HEK293 (cell line): ENCODE results near the gene RHOT1.

Experiments
- CTCF ChIA-PET: fragments of 350-600 bp; formaldehyde crosslinking; extraction: SDS; loops from one replicate; lab custom pipeline; 2021; ENCODE audit warnings: antibody characterized with exemption; lab: Yijun Ruan, JAX
- POLR2A ChIA-PET: fragments of 300-600 bp; formaldehyde crosslinking; extraction: SDS; loops from one replicate; lab custom pipeline; 2020; ENCODE audit warnings: antibody characterized with exemption, inconsistent platforms; lab: Yijun Ruan, JAX
- H3K27ac ChIP-seq: fragments of 200-500 bp; sonication (Bioruptor generic); 2 replicates; pipeline ENCODE4 v1.5.1; 2014; ENCODE audit warnings: low read depth, low read length, control low read depth, inconsistent platforms; ENCODE audit errors: extremely low read depth
- H3K36me3 ChIP-seq, 2 experiments: fragments of 200-500 bp in 1 of 2; sonication (Bioruptor generic) in 1 of 2; 1 replicate in 1 of 2; 2 replicates in 1 of 2; pipeline ENCODE4 v1.5.1; 2014 to 2017; ENCODE audit warnings: inconsistent platforms in 2 of 2, low read length in 2 of 2; ENCODE audit not compliant: control insufficient read depth in 2 of 2, insufficient read depth in 1 of 2
- H3K4me1 ChIP-seq: fragments of 200-500 bp; sonication (Bioruptor generic); 2 replicates; pipeline ENCODE4 v1.5.1; 2014; ENCODE audit warnings: mild to moderate bottlenecking, low read length, inconsistent platforms; ENCODE audit not compliant: control insufficient read depth, insufficient read depth
- H3K4me3 ChIP-seq: 2 replicates; pipeline ENCODE4 v1.5.1; 2011; ENCODE audit warnings: low read depth, mild to moderate bottlenecking, control low read depth, low read length, moderate library complexity
- H3K9me3 ChIP-seq: fragments of 200-500 bp; sonication (Bioruptor generic); 2 replicates; pipeline ENCODE4 v1.5.1; 2014; ENCODE audit warnings: low read depth, low read length, inconsistent platforms; ENCODE audit not compliant: control insufficient read depth, insufficient read depth
- OVOL3 ChIP-seq: fragments of 450-650 bp; formaldehyde crosslinking; IDR thresholded peaks from 2 replicates; pipeline ENCODE4 v1.5.1; 2016; ENCODE audit warnings: missing biosample characterization, missing genetic modification characterization
- YY1 ChIP-seq: fragments of 450-650 bp; formaldehyde crosslinking; IDR thresholded peaks from 2 replicates; pipeline ENCODE4 v1.5.1; 2018; ENCODE audit warnings: missing biosample characterization, missing genetic modification characterization
- ZBTB21 ChIP-seq: fragments of 450-650 bp; formaldehyde crosslinking; IDR thresholded peaks from 2 replicates; pipeline ENCODE4 v1.5.1; 2017; ENCODE audit warnings: missing biosample characterization, missing genetic modification characterization
- ZNF133 ChIP-seq: fragments of 450-650 bp; formaldehyde crosslinking; IDR thresholded peaks from 2 replicates; pipeline ENCODE4 v1.5.1; 2016; ENCODE audit warnings: missing biosample characterization, missing genetic modification characterization
- ZNF146 ChIP-seq: fragments of 450-650 bp; formaldehyde crosslinking; IDR thresholded peaks from 2 replicates; pipeline ENCODE4 v1.5.1; 2016; ENCODE audit warnings: missing biosample characterization, missing genetic modification characterization
- ZNF202 ChIP-seq: fragments of 450-650 bp; formaldehyde crosslinking; IDR thresholded peaks from 2 replicates; pipeline ENCODE4 v1.5.1; 2016; ENCODE audit warnings: missing biosample characterization, missing genetic modification characterization, borderline replicate concordance
- ZNF24 ChIP-seq: fragments of 450-650 bp; formaldehyde crosslinking; IDR thresholded peaks from 2 replicates; pipeline ENCODE4 v1.5.1; 2016; ENCODE audit warnings: missing biosample characterization, missing genetic modification characterization
- ZNF292 ChIP-seq: fragments of 450-650 bp; formaldehyde crosslinking; IDR thresholded peaks from 2 replicates; pipeline ENCODE4 v1.5.1; 2016; ENCODE audit warnings: low read depth, missing biosample characterization, missing genetic modification characterization, borderline replicate concordance
- ZNF404 ChIP-seq: fragments of 450-650 bp; formaldehyde crosslinking; IDR thresholded peaks from 2 replicates; pipeline ENCODE4 v1.5.1; 2017; ENCODE audit warnings: missing biosample characterization, missing genetic modification characterization
- ZNF423 ChIP-seq: fragments of 450-650 bp; formaldehyde crosslinking; IDR thresholded peaks from 2 replicates; pipeline ENCODE4 v1.5.1; 2016; ENCODE audit warnings: missing biosample characterization, missing genetic modification characterization
- ZNF521 ChIP-seq: fragments of 450-650 bp; formaldehyde crosslinking; IDR thresholded peaks from 2 replicates; pipeline ENCODE4 v1.5.1; 2017; ENCODE audit warnings: missing biosample characterization, mild to moderate bottlenecking, missing genetic modification characterization
- ZNF555 ChIP-seq: fragments of 450-650 bp; formaldehyde crosslinking; conservative IDR thresholded peaks from 2 replicates; pipeline ENCODE4 v1.5.1; 2017; ENCODE audit warnings: missing biosample characterization, mild to moderate bottlenecking, missing genetic modification characterization, inconsistent platforms
- ZNF654 ChIP-seq: fragments of 450-650 bp; formaldehyde crosslinking; IDR thresholded peaks from 2 replicates; pipeline ENCODE4 v1.5.1; 2016; ENCODE audit warnings: low read depth, missing biosample characterization, missing genetic modification characterization
- ZNF670 ChIP-seq: fragments of 450-650 bp; formaldehyde crosslinking; IDR thresholded peaks from 2 replicates; pipeline ENCODE4 v1.5.1; 2016; ENCODE audit warnings: missing biosample characterization, missing genetic modification characterization, low read depth
- ZNF701 ChIP-seq: fragments of 450-650 bp; formaldehyde crosslinking; IDR thresholded peaks from 2 replicates; pipeline ENCODE4 v1.5.1; 2016; ENCODE audit warnings: missing biosample characterization, missing genetic modification characterization
- ZNF747 ChIP-seq: fragments of 450-650 bp; formaldehyde crosslinking; IDR thresholded peaks from 2 replicates; pipeline ENCODE4 v1.5.1; 2016; ENCODE audit warnings: missing biosample characterization, missing genetic modification characterization
- TF ChIP-seq, protein P1 (sequence below): fragments of 450-650 bp; formaldehyde crosslinking; IDR thresholded peaks from 2 replicates; pipeline ENCODE4 v1.5.1; 2016; ENCODE audit warnings: missing biosample characterization, missing genetic modification characterization

Gene RHOT1

DNA sequence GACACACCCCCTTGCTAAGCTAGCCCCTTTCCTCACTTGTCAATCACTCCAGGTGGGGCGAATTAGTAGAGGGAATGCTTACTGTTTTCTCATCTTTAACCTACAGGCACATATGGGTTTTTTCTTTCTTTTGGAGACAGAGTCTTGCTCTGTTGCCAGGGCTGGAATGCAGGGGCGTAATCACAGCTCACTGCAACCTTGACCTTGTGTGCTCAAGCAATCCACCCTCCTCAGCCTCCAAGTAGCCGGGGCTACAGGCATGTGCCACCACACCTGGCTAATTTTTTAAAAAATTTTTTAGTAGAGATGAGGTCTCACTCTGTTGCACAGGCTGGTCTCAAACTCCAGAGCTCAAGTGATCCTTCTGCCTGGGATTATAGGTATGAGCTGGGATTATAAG, 84.6 kb downstream of the RHOT1 start:
- ChIA-PET POLR2A (no interaction called here), CTCF (interaction anchor here (0.6 to 1.8 kb wide), 5 partner anchors 14 to 736 kb away, joined by 3 to 11 read pairs (median 5); no protein-coding TSS in a partner anchor)
- Histone ChIP-seq H3K27ac (no peak overlapping the region), H3K36me3 (peaks cover 0 to 12% of the 10 kb centered on the region in 2 experiments; a peak in 1 of 3 replicates), H3K4me1 (no peaks in the 10 kb centered on the region), H3K9me3 (no peaks in the 10 kb centered on the region), H3K4me3 (no peak overlapping the region)
- TF ChIP-seq ZNF202 (tag by site-specific recombination) = no peak

DNA sequence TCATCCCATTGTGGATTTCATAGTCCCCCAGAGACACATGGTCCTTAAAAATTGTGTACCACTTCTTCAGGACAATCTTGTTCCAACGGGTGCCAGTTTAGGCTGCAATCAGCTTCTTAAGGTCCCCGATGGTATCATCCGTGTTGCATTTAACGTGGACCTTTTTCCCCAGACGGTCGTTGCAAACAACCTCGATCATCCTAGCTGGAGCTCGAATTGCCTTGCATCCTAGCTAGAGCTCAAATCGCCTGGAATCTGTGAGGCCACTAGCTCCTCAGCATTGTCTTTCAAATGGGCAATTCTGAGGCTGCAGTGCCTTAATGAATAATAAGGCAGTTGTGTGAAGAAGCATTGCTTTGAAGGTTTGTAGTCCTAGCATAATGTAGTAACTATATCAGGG, 85.6 kb downstream of the RHOT1 start:
- CTCF ChIA-PET = interaction anchor here (0.6 to 1.8 kb wide), 2 partner anchors 13 to 25 kb away, joined by 3 to 11 read pairs; no protein-coding TSS in a partner anchor
- peaks cover 0 to 12% of the 10 kb centered on the region in 2 experiments; a peak in 1 of 3 replicates for H3K36me3 ChIP-seq

DNA sequence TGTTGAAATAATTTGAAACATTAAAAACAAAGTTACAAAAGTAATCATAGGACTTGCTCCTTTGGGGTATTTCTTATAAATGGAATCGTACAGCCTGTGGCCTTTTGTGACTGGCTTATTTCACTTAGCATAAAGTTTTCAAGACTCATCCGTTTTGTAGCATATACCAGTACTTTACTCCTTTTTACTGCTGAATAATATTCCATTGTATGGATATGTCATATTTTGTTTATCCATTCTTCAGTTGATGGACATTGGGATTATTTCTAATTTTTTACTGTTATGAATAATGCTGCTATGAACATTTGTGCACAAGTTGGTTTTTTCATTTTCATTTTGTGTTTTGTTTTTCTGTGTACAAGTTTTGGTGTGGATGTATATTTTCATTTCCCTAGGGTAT, 93.3 kb downstream of the RHOT1 start:
- ChIA-PET POLR2A (no interaction called here), CTCF (no interaction called here)
- no peaks in the 10 kb centered on the region for H3K9me3 ChIP-seq
- H3K4me1 ChIP-seq = no peaks in the 10 kb centered on the region
- H3K27ac ChIP-seq = no peak overlapping the region
- TF ChIP-seq ZNF404 (tag by site-specific recombination) = no peak
- TF ChIP-seq ZNF146 (tag by site-specific recombination) = peak; percentile 73
- TF ChIP-seq ZNF423 (tag by site-specific recombination) = no peak
- H3K36me3 ChIP-seq = no peaks in the 10 kb centered on the region
- H3K4me3 ChIP-seq = no peak overlapping the region

More for the DNA sequence above, 85.6 kb downstream of the RHOT1 start:
- POLR2A ChIA-PET = interaction anchor here (0.6 to 0.7 kb wide), 2 partner anchors 63 to 259 kb away, joined by 3 to 4 read pairs; partner anchors contain the start of gene CDK5R1
- TF ChIP-seq YY1 (no peak), ZBTB21 (tag by site-specific recombination) (no peak), ZNF521 (tag by site-specific recombination) (no peak), ZNF555 (tag by site-specific recombination) (no peak)
- H3K27ac ChIP-seq = no peak overlapping the region
- H3K4me3 ChIP-seq = no peak overlapping the region
- no peaks in the 10 kb centered on the region for H3K4me1 ChIP-seq
- no peaks in the 10 kb centered on the region for H3K9me3 ChIP-seq

DNA sequence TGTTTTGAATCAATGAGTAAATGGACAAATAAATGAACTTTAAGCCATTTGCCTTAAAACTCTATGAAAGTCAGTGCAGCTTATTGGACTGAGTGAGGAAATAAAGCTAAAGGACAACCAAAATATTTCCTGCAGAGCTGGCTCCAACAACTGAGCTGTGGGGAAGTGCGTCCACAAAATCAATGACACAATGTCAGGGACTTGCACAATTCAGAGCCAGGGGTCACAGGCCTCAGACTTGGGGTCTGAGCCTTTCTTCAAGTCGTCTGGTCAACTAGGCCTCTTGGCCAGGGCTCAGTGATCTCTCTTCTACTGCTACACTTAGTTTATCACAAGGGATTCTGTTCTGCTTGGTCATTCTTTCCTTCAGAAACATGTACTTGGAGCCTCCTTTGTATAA, 97.2 kb downstream of the RHOT1 start:
- Histone ChIP-seq H3K4me1 (no peaks in the 10 kb centered on the region), H3K27ac (no peak overlapping the region), H3K4me3 (no peak overlapping the region), H3K9me3 (no peaks in the 10 kb centered on the region), H3K36me3 (no peaks in the 10 kb centered on the region)
- CTCF ChIA-PET = no interaction called here
- POLR2A ChIA-PET = interaction anchor here (0.6 kb wide), 1 partner anchor 71 kb away, joined by 12 read pairs; no protein-coding TSS in a partner anchor
- TF ChIP-seq ZNF133 (tag by site-specific recombination) (no peak), ZNF670 (tag by site-specific recombination) (no peak), ZNF701 (tag by site-specific recombination) (no peak)

DNA sequence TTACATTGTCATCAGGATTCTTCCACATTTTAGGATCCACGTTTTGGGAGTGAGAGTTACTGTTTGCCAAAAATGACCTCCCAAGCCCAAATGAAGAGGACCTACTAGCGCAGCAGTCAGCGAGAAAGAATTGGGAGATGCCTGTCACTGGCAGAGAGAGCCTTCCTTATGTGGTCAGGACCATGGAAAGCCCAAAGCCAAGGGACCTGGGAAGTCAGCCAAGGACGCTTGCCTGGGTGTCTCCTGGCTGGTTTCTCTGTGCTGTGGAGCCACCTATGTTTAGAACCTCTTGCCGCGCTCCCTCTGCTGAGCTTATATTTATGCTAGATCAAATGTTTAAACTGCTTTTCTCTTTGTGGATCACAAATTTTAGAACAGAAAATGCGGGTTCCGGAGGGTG, 98.4 kb downstream of the RHOT1 start:
- POLR2A ChIA-PET = interaction anchor here (0.7 kb wide), 1 partner anchor 363 kb away, joined by 5 read pairs; no protein-coding TSS in a partner anchor
- Histone ChIP-seq H3K9me3 (no peaks in the 10 kb centered on the region), H3K4me1 (no peaks in the 10 kb centered on the region), H3K27ac (no peak overlapping the region), H3K4me3 (no peak overlapping the region), H3K36me3 (no peaks in the 10 kb centered on the region)
- CTCF ChIA-PET = interaction anchor here (0.6 to 2.6 kb wide), 7 partner anchors 13 to 339 kb away, joined by 3 to 13 read pairs (median 3); no protein-coding TSS in a partner anchor
- TF ChIP-seq ZNF747 (tag by site-specific recombination) (no peak), OVOL3 (no peak), ZNF654 (peak; percentile 39), ZNF292 (no peak), ZNF24 (tag by site-specific recombination) (no peak)
- TF ChIP-seq, protein P1, sequence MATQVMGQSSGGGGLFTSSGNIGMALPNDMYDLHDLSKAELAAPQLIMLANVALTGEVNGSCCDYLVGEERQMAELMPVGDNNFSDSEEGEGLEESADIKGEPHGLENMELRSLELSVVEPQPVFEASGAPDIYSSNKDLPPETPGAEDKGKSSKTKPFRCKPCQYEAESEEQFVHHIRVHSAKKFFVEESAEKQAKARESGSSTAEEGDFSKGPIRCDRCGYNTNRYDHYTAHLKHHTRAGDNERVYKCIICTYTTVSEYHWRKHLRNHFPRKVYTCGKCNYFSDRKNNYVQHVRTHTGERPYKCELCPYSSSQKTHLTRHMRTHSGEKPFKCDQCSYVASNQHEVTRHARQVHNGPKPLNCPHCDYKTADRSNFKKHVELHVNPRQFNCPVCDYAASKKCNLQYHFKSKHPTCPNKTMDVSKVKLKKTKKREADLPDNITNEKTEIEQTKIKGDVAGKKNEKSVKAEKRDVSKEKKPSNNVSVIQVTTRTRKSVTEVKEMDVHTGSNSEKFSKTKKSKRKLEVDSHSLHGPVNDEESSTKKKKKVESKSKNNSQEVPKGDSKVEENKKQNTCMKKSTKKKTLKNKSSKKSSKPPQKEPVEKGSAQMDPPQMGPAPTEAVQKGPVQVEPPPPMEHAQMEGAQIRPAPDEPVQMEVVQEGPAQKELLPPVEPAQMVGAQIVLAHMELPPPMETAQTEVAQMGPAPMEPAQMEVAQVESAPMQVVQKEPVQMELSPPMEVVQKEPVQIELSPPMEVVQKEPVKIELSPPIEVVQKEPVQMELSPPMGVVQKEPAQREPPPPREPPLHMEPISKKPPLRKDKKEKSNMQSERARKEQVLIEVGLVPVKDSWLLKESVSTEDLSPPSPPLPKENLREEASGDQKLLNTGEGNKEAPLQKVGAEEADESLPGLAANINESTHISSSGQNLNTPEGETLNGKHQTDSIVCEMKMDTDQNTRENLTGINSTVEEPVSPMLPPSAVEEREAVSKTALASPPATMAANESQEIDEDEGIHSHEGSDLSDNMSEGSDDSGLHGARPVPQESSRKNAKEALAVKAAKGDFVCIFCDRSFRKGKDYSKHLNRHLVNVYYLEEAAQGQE (tag by site-specific recombination) = peak; percentile 96
